KMS-11 (cell line): ENCODE results near the gene GPC3.

ENCODE experiments used
- H2AFZ ChIP-seq: fragments of 200-600 bp; sonication (generic); 2 replicates; pipeline ENCODE4 v1.6.1; 2016; ENCODE audit warnings: antibody characterized with exemption, mixed run types, low read depth
- H3K27ac ChIP-seq: fragments of 200-600 bp; sonication (generic); 2 replicates; pipeline ENCODE4 v1.6.1; 2016; ENCODE audit warnings: mild to moderate bottlenecking, mixed run types
- H3K27me3 ChIP-seq: fragments of 200-600 bp; sonication (generic); 2 replicates; pipeline ENCODE4 v1.6.1; 2017; ENCODE audit warnings: mild to moderate bottlenecking, low read depth, mixed run types, moderate library complexity; ENCODE audit not compliant: insufficient read depth
- H3K36me3 ChIP-seq: fragments of 200-600 bp; sonication (generic); 2 replicates; pipeline ENCODE4 v1.6.1; 2017; ENCODE audit warnings: mild to moderate bottlenecking, mixed run types; ENCODE audit not compliant: insufficient read depth
- H3K4me1 ChIP-seq: fragments of 200-600 bp; sonication (generic); 2 replicates; pipeline ENCODE4 v1.6.1; 2016; ENCODE audit warnings: mild to moderate bottlenecking, low read depth, mixed run types; ENCODE audit not compliant: poor library complexity, severe bottlenecking
- H3K4me2 ChIP-seq: fragments of 200-600 bp; sonication (generic); 2 replicates; pipeline ENCODE4 v1.7.0; 2016; ENCODE audit warnings: mild to moderate bottlenecking, mixed run types
- H3K4me3 ChIP-seq: fragments of 200-600 bp; sonication (generic); IDR thresholded peaks from 2 replicates; pipeline ENCODE4 v1.6.1; 2017; ENCODE audit warnings: low read depth, low read length, mixed read lengths; ENCODE audit not compliant: insufficient read depth
- H3K79me2 ChIP-seq: fragments of 200-600 bp; sonication (generic); 2 replicates; pipeline ENCODE4 v1.6.1; 2016; ENCODE audit warnings: low read depth, mixed run types; ENCODE audit not compliant: insufficient read depth
- H3K9ac ChIP-seq: fragments of 200-600 bp; sonication (generic); 2 replicates; pipeline ENCODE4 v1.6.1; 2016; ENCODE audit warnings: mild to moderate bottlenecking, mixed run types
- H4K20me1 ChIP-seq: fragments of 200-600 bp; sonication (generic); 2 replicates; pipeline ENCODE4 v1.6.1; 2016; ENCODE audit warnings: mild to moderate bottlenecking, mixed run types; ENCODE audit not compliant: insufficient read depth
- CTCF ChIP-seq: fragments of 200-600 bp; sonication (generic); conservative IDR thresholded peaks from 2 replicates; pipeline ENCODE4 v1.6.1; 2017; ENCODE audit warnings: low read depth, mild to moderate bottlenecking, antibody characterized with exemption, low read length, moderate library complexity, mixed read lengths

GPC3 gene

GRCh38 chrX:133495464-133496391, 489.7 kb downstream of the GPC3 start:
- no peak overlapping the region for H3K27ac ChIP-seq
- H3K27me3 ChIP-seq, result no peaks in the 10 kb centered on the region
- no peaks in the 10 kb centered on the region for H3K79me2 ChIP-seq
- H3K4me1 ChIP-seq, result no peaks in the 10 kb centered on the region
- H3K4me3 ChIP-seq, result no peak overlapping the region
- H3K9ac ChIP-seq, result no peak overlapping the region
- H3K4me2 ChIP-seq, result no peak overlapping the region
- TF ChIP-seq CTCF, result no peak
- H3K36me3 ChIP-seq, result no peaks in the 10 kb centered on the region
- H2AFZ ChIP-seq, result no peak overlapping the region
- H4K20me1 ChIP-seq, result no peaks in the 10 kb centered on the region

- Histone ChIP-seq H3K4me3 (no peak overlapping the region), H3K36me3 (no peaks in the 10 kb centered on the region), H3K27ac (no peak overlapping the region), H3K79me2 (no peaks in the 10 kb centered on the region), H3K9ac (no peak overlapping the region), H4K20me1 (no peaks in the 10 kb centered on the region), H3K4me2 (no peak overlapping the region), H2AFZ (no peak overlapping the region), H3K27me3 (no peaks in the 10 kb centered on the region), H3K4me1 (no peaks in the 10 kb centered on the region)
- no peak for TF ChIP-seq CTCF
These were observed 492.0 kb downstream of the GPC3 start for GRCh38 chrX:133493366-133493765.

- Histone ChIP-seq H3K4me1 (no peaks in the 10 kb centered on the region), H3K4me3 (no peak overlapping the region), H3K27me3 (no peaks in the 10 kb centered on the region), H3K9ac (no peak overlapping the region), H2AFZ (no peak overlapping the region), H3K4me2 (no peak overlapping the region), H3K27ac (no peak overlapping the region), H4K20me1 (no peaks in the 10 kb centered on the region), H3K36me3 (no peaks in the 10 kb centered on the region), H3K79me2 (no peaks in the 10 kb centered on the region)
- TF ChIP-seq CTCF, result no peak
These were observed 494.4 kb downstream of the GPC3 start for GRCh38 chrX:133490955-133491354.
